Astrocyte of the spinal cord (primary cell): ENCODE results near the gene MECP2.

ENCODE experiments used
- DNase-seq: peaks from one replicate; pipeline ENCODE4 v3.0.0; 2011; ENCODE audit warnings: low read depth, low spot score
- H3K4me3 ChIP-seq: 2 replicates; pipeline ENCODE4 v1.5.1; 2011; ENCODE audit warnings: low read depth, mild to moderate bottlenecking, low read length, moderate library complexity
- CTCF ChIP-seq: IDR thresholded peaks from 2 replicates; pipeline ENCODE4 v1.5.1; 2012; ENCODE audit warnings: low read depth, mild to moderate bottlenecking, low read length, inconsistent platforms
- in situ Hi-C: cut with HindIII; loops from 2 replicates; pipeline ENCODE4 v1.10.0; 2017; ENCODE audit warnings: low sequenced_read_pairs

Gene MECP2

GRCh38 chrX:154116426-154117211 lies 19.1 kb upstream of the MECP2 start:
- no peak for DNase-seq
- H3K4me3 ChIP-seq, result no peak overlapping the region
- in situ Hi-C loops, result no loop called here
- no peak for TF ChIP-seq CTCF

- in situ Hi-C loops, result no loop called here
- no peak overlapping the region for H3K4me3 ChIP-seq
- no peak for TF ChIP-seq CTCF
- DNase-seq, result no peak
These were observed 18.2 kb upstream of the MECP2 start for GRCh38 chrX:154115750-154116149.

- no peak for TF ChIP-seq CTCF
- no peak overlapping the region for H3K4me3 ChIP-seq
- no peak for DNase-seq
These were observed 17.6 kb upstream of the MECP2 start for GRCh38 chrX:154115071-154115470.

GRCh38 chrX:154114652-154115051 lies 17.1 kb upstream of the MECP2 start:
- TF ChIP-seq CTCF, result no peak
- H3K4me3 ChIP-seq, result no peak overlapping the region
- DNase-seq, result no peak
- in situ Hi-C loops, result no loop called here

More at GRCh38 chrX:154115071-154115470, 17.6 kb upstream of the MECP2 start:
- in situ Hi-C loops, result no loop called here

- in situ Hi-C loops, result no loop called here
- no peak for DNase-seq
- TF ChIP-seq CTCF, result no peak
- no peak overlapping the region for H3K4me3 ChIP-seq
These were observed 16.2 kb upstream of the MECP2 start for GRCh38 chrX:154113729-154114128.

GRCh38 chrX:154098551-154098950 lies 1.0 kb upstream of the MECP2 start:
- no peak for DNase-seq
- no peak overlapping the region for H3K4me3 ChIP-seq
- in situ Hi-C loops, result no loop called here
- TF ChIP-seq CTCF, result no peak
